Hepatocyte (in vitro differentiated cells): ENCODE results near the gene PODXL2.

ENCODE experiments used
- CTCF ChIP-seq: fragments of 200-600 bp; sonication (generic); IDR thresholded peaks from 2 replicates; pipeline ENCODE4 v1.5.1; 2016; ENCODE audit warnings: antibody characterized with exemption, mild to moderate bottlenecking; ENCODE audit not compliant: poor library complexity
- EZH2 ChIP-seq: fragments of 200-600 bp; sonication (generic); IDR thresholded peaks from 2 replicates; pipeline ENCODE4 v1.6.1; 2016; ENCODE audit warnings: antibody characterized with exemption, mild to moderate bottlenecking, borderline replicate concordance

- TF ChIP-seq CTCF (no peak), EZH2 (no peak)
These were observed 42.0 kb downstream of the PODXL2 start for GRCh38 chr3:127670761-127671522.
